AG09309 (cell line): ENCODE data around the gene ARHGAP23.

Experiments
- DNase-seq: peaks from one replicate; pipeline ENCODE4 v3.0.0-alpha.2; 2010; ENCODE audit warnings: low read depth
- H3K4me3 ChIP-seq: 2 replicates; pipeline ENCODE4 v1.5.1; 2011; ENCODE audit warnings: mild to moderate bottlenecking, low read depth, low read length, moderate library complexity; ENCODE audit not compliant: control insufficient read depth
- CTCF ChIP-seq: IDR thresholded peaks from 2 replicates; pipeline ENCODE4 v1.5.1; 2011; ENCODE audit warnings: mild to moderate bottlenecking, low read depth, low read length, inconsistent platforms; ENCODE audit not compliant: insufficient read depth, control insufficient read depth; ENCODE audit errors: missing control alignments

Gene ARHGAP23

GRCh38 chr17:38550661-38551060, 122.4 kb downstream of the ARHGAP23 start:
- no peak overlapping the region for H3K4me3 ChIP-seq
- peak; percentile 41 for DNase-seq
- no peak for TF ChIP-seq CTCF

- TF ChIP-seq CTCF, result no peak
- H3K4me3 ChIP-seq, result no peak overlapping the region
- no peak for DNase-seq
These were observed 122.9 kb downstream of the ARHGAP23 start for GRCh38 chr17:38551121-38551520.

GRCh38 chr17:38552343-38552742, 124.1 kb downstream of the ARHGAP23 start:
- DNase-seq, result no peak
- no peak for TF ChIP-seq CTCF
- no peak overlapping the region for H3K4me3 ChIP-seq

GRCh38 chr17:38554430-38555350, 126.4 kb downstream of the ARHGAP23 start:
- TF ChIP-seq CTCF, result no peak
- H3K4me3 ChIP-seq, result no peak overlapping the region
- no peak for DNase-seq

GRCh38 chr17:38556239-38556638, 128.0 kb downstream of the ARHGAP23 start:
- DNase-seq, result no peak
- no peak for TF ChIP-seq CTCF
- no peak overlapping the region for H3K4me3 ChIP-seq

GRCh38 chr17:38557396-38557795, 129.1 kb downstream of the ARHGAP23 start:
- TF ChIP-seq CTCF, result no peak
- H3K4me3 ChIP-seq, result no peak overlapping the region
- DNase-seq, result no peak
